Measurements from ENCODE around the gene AK4. TPM values are rescaled to one million over a fixed set of nuclear protein-coding genes. Genes with fewer than 3 reads are reported as not detected.

AK4 gene
- total RNA-seq, 4 donors from 2014 or later: 1.4 to 2.6 (median 1.8) TPM

DNA sequence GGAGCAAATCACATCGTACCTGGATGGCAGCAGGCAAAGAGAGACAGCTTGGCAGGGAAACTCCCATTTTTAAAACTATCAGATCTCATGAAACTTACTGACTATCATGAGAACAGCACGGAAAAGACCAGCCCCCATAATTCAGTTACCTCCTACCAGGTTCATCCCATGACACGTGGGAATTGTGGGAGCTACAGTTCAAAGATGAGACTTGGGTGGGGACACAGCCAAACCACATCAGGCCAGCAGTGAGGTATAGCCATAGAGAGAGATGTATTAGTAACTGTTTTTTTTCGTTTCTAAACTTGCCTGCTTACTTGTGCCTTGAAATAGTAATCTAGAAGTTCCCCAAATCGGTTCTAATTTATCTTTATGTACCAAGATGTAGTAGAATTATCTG lies 48.9 kb downstream of the AK4 start:
- Histone ChIP-seq H3K4me3 (no peak overlapping the region), H3K27ac (no peak overlapping the region), H3K4me1 (no peaks in the 10 kb centered on the region), H3K9me3 (no peaks in the 10 kb centered on the region), H3K27me3 (no peaks in the 10 kb centered on the region), H3K36me3 (no peaks in the 10 kb centered on the region)
- in situ Hi-C loops (cut with MboI; ENCODE audit: low sequenced_read_pairs in 4 of 4) (no loop called here), intact Hi-C loops (cut with DNase I; ENCODE audit: low total_unique reads) (no loop called here)
- no peak for TF ChIP-seq POLR2A (IDR thresholded peaks at IDR 0.05)
- TF ChIP-seq, protein P1, sequence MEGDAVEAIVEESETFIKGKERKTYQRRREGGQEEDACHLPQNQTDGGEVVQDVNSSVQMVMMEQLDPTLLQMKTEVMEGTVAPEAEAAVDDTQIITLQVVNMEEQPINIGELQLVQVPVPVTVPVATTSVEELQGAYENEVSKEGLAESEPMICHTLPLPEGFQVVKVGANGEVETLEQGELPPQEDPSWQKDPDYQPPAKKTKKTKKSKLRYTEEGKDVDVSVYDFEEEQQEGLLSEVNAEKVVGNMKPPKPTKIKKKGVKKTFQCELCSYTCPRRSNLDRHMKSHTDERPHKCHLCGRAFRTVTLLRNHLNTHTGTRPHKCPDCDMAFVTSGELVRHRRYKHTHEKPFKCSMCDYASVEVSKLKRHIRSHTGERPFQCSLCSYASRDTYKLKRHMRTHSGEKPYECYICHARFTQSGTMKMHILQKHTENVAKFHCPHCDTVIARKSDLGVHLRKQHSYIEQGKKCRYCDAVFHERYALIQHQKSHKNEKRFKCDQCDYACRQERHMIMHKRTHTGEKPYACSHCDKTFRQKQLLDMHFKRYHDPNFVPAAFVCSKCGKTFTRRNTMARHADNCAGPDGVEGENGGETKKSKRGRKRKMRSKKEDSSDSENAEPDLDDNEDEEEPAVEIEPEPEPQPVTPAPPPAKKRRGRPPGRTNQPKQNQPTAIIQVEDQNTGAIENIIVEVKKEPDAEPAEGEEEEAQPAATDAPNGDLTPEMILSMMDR (IDR thresholded peaks at IDR 0.05 in 4 of 5, conservative IDR thresholded peaks at IDR 0.05 in 1 of 5): no peak
- DNase-seq: no peak
- ATAC-seq: no peak

DNA sequence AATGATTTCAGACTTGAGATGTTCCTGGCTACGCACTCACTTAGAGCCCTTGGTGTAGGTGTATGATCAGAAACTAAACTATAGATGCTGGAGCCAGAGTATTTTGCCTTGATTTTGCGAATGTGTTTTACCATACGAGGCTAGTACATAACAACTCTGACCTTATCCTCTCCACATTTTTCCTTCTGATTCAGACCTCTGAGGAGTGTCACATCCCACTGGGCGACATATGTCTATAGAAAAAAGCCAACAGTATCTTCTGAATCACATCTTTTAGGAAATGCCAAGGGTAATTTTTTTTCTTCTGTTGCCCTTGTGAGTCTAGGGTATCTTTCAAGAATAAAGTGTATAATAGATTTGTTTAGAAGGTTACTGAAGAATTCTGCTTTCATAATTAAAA lies 49.6 kb downstream of the AK4 start:
- ATAC-seq: no peak
- Histone ChIP-seq H3K4me3 (no peak overlapping the region), H3K36me3 (no peaks in the 10 kb centered on the region), H3K4me1 (no peaks in the 10 kb centered on the region), H3K27me3 (no peaks in the 10 kb centered on the region), H3K9me3 (no peaks in the 10 kb centered on the region), H3K27ac (no peak overlapping the region)
- intact Hi-C loops (cut with DNase I; ENCODE audit: low total_unique reads): no loop called here
- no peak for DNase-seq
- in situ Hi-C loops (cut with MboI; ENCODE audit: low sequenced_read_pairs in 4 of 4): no loop called here
- TF ChIP-seq POLR2A (IDR thresholded peaks at IDR 0.05): no peak
- TF ChIP-seq, protein P1 (IDR thresholded peaks at IDR 0.05 in 4 of 5, conservative IDR thresholded peaks at IDR 0.05 in 1 of 5): no peak

DNA sequence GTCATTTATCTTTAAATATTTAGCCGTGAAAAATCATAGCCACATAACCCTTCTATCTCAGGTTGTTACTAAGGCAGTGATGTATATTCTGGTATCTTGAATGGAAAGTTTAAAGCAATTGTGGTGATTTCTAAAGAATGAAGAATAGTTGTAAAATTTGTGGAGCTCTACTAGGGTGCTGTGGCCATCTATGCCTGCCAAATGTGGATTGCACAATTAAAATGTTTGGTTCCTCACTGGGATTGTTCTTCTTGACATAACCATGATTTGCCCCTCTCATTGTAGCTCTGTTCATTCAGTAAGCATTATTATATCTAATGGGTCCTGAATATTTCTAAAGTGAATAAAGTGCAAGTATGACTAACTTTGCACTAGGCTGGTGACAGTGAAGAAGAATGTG lies 50.1 kb downstream of the AK4 start:
- Histone ChIP-seq H3K27ac (no peak overlapping the region), H3K4me1 (no peaks in the 10 kb centered on the region), H3K27me3 (no peaks in the 10 kb centered on the region), H3K36me3 (no peaks in the 10 kb centered on the region), H3K9me3 (no peaks in the 10 kb centered on the region), H3K4me3 (no peak overlapping the region)
- TF ChIP-seq, protein P1 (IDR thresholded peaks at IDR 0.05 in 4 of 5, conservative IDR thresholded peaks at IDR 0.05 in 1 of 5): no peak
- no peak for TF ChIP-seq POLR2A (IDR thresholded peaks at IDR 0.05)
- no peak for DNase-seq
- no peak for ATAC-seq
- intact Hi-C loops (cut with DNase I; ENCODE audit: low total_unique reads) (no loop called here), in situ Hi-C loops (cut with MboI; ENCODE audit: low sequenced_read_pairs in 4 of 4) (no loop called here)

DNA sequence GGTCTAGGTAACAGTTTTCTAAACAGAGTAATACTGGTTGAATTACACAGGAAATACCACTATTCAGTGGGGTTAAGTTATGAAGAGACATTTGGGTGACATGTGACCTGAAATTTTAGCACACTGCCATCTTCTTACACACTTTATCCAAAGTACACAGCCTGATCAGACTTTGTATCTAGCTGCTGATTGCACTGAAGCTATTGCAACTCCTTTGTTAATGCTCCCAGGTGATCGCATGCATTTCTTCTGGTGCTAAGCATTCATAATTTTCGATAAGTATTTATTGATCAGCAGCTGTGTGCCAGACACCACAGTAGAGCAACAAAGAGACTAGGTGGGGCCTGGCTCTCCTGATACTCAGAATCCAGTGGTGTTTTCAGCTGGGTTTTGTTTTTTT lies 52.4 kb downstream of the AK4 start:
- TF ChIP-seq POLR2A (IDR thresholded peaks at IDR 0.05): no peak
- TF ChIP-seq, protein P1 (IDR thresholded peaks at IDR 0.05 in 4 of 5, conservative IDR thresholded peaks at IDR 0.05 in 1 of 5): no peak
- ATAC-seq: no peak
- DNase-seq: no peak
- H3K27me3 ChIP-seq: no peaks in the 10 kb centered on the region
- no peaks in the 10 kb centered on the region for H3K4me1 ChIP-seq
- no peak overlapping the region for H3K4me3 ChIP-seq
- no peaks in the 10 kb centered on the region for H3K36me3 ChIP-seq
- no peaks in the 10 kb centered on the region for H3K9me3 ChIP-seq
- intact Hi-C loops (cut with DNase I; ENCODE audit: low total_unique reads) (no loop called here), in situ Hi-C loops (cut with MboI; ENCODE audit: low sequenced_read_pairs in 4 of 4) (loop anchor here in 3 of 4 donors (25.0 kb wide), 2 partner anchors 338 to 487 kb away; no protein-coding TSS in a partner anchor)
- no peak overlapping the region for H3K27ac ChIP-seq

DNA sequence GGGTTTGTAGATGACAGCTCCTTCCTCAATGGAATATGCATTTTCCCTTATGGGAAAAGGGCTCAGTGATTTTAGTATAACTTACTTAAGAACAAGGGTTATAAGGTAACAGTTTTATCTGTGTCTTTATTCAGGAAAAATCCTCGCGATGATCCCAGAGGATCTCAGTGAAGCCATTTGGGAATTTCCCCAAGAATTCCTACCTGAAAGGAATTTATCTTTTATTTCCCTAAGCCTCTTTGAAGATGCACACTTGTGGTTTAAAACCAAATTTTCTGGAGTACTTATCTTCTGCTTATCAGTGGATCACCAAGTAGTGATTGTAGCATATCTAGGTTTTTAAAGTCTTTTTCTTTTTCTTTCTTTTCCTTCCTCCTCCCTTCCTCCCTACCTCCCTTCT lies 58.8 kb downstream of the AK4 start:
- Histone ChIP-seq H3K36me3 (no peaks in the 10 kb centered on the region), H3K27me3 (no peaks in the 10 kb centered on the region), H3K9me3 (no peaks in the 10 kb centered on the region), H3K4me3 (no peak overlapping the region), H3K4me1 (no peaks in the 10 kb centered on the region), H3K27ac (no peak overlapping the region)
- no peak for ATAC-seq
- intact Hi-C loops (cut with DNase I; ENCODE audit: low total_unique reads): no loop called here
- TF ChIP-seq, protein P1 (IDR thresholded peaks at IDR 0.05 in 4 of 5, conservative IDR thresholded peaks at IDR 0.05 in 1 of 5): no peak
- TF ChIP-seq POLR2A (IDR thresholded peaks at IDR 0.05): no peak
- in situ Hi-C loops (cut with MboI; ENCODE audit: low sequenced_read_pairs in 4 of 4): loop anchor here in 3 of 4 donors (25.0 kb wide), 2 partner anchors 345 to 480 kb away; no protein-coding TSS in a partner anchor
- DNase-seq: no peak
